Fibroblast of pulmonary artery (primary cell): Measurements from ENCODE around the gene FLT1.

Source experiments
- DNase-seq: peaks from one replicate; pipeline ENCODE4 v3.0.0-alpha.2; 2010; ENCODE audit warnings: low read depth
- H3K4me3 ChIP-seq: replicated peaks from 2 replicates; pipeline ENCODE4 v1.5.1; 2011; ENCODE audit warnings: low read depth, mild to moderate bottlenecking, control low read depth, low read length, moderate library complexity
- CTCF ChIP-seq: IDR thresholded peaks from 2 replicates; pipeline ENCODE4 v1.5.1; 2011; ENCODE audit warnings: mild to moderate bottlenecking, control low read depth, low read length, inconsistent platforms; ENCODE audit errors: missing control alignments

The FLT1 gene

GRCh38 chr13:28466151-28466550, 28.8 kb downstream of the FLT1 start:
- no peak for TF ChIP-seq CTCF
- no peak for DNase-seq
- H3K4me3 ChIP-seq: no peak overlapping the region

GRCh38 chr13:28464861-28465460, 30.0 kb downstream of the FLT1 start:
- no peak for TF ChIP-seq CTCF
- no peak overlapping the region for H3K4me3 ChIP-seq
- no peak for DNase-seq

- H3K4me3 ChIP-seq: no peak overlapping the region
- DNase-seq: peak; percentile 55
- no peak for TF ChIP-seq CTCF
Measured at GRCh38 chr13:28463481-28463880, 31.4 kb downstream of the FLT1 start.

- no peak overlapping the region for H3K4me3 ChIP-seq
- DNase-seq: no peak
- no peak for TF ChIP-seq CTCF
Measured at GRCh38 chr13:28459911-28460310, 35.0 kb downstream of the FLT1 start.

GRCh38 chr13:28458608-28459007, 36.3 kb downstream of the FLT1 start:
- no peak overlapping the region for H3K4me3 ChIP-seq
- TF ChIP-seq CTCF: no peak

GRCh38 chr13:28458051-28458450, 36.9 kb downstream of the FLT1 start:
- H3K4me3 ChIP-seq: no peak overlapping the region
- no peak for TF ChIP-seq CTCF
- DNase-seq: no peak

More at GRCh38 chr13:28458608-28459007, 36.3 kb downstream of the FLT1 start:
- DNase-seq: no peak

GRCh38 chr13:28457521-28457920, 37.4 kb downstream of the FLT1 start:
- no peak for TF ChIP-seq CTCF

More at GRCh38 chr13:28457521-28457920, 37.4 kb downstream of the FLT1 start:
- no peak for DNase-seq
- H3K4me3 ChIP-seq: no peak overlapping the region
